Trophoblast cell (in vitro differentiated cells and primary cell): ENCODE data around the gene COL5A1.

Experiments
- DNase-seq, 2 donors: peaks; one replicate each; pipeline ENCODE4 v3.0.0-alpha.2; 2016
- H2AFZ ChIP-seq: 2 replicates; pipeline ENCODE4 v1.6.1; 2013; ENCODE audit warnings: low read length, moderate library complexity, mild to moderate bottlenecking; ENCODE audit not compliant: insufficient read depth, poor library complexity
- H2AK5ac ChIP-seq: 2 replicates; pipeline ENCODE4 v1.6.1; 2013; ENCODE audit warnings: mild to moderate bottlenecking, low read length
- H2BK120ac ChIP-seq: 2 replicates; pipeline ENCODE4 v1.6.1; 2013; ENCODE audit warnings: low read length, mild to moderate bottlenecking, moderate library complexity; ENCODE audit not compliant: insufficient read depth, poor library complexity
- H2BK12ac ChIP-seq: 2 replicates; pipeline ENCODE4 v1.6.1; 2013; ENCODE audit warnings: mild to moderate bottlenecking, low read length, moderate library complexity
- H2BK5ac ChIP-seq: 2 replicates; pipeline ENCODE4 v1.6.1; 2013; ENCODE audit warnings: low read length, low read depth, moderate library complexity, mild to moderate bottlenecking; ENCODE audit not compliant: poor library complexity
- H3K14ac ChIP-seq: 2 replicates; pipeline ENCODE4 v1.6.1; 2013; ENCODE audit warnings: mild to moderate bottlenecking, low read length
- H3K18ac ChIP-seq: 2 replicates; pipeline ENCODE4 v1.6.1; 2013; ENCODE audit warnings: mild to moderate bottlenecking, low read length
- H3K23ac ChIP-seq: 2 replicates; pipeline ENCODE4 v1.6.1; 2013; ENCODE audit warnings: low read length
- H3K27ac ChIP-seq: 2 replicates; pipeline ENCODE4 v1.5.1; 2013; ENCODE audit warnings: low read depth, mild to moderate bottlenecking, inconsistent platforms, low read length, moderate library complexity
- H3K27me3 ChIP-seq: 2 replicates; pipeline ENCODE4 v1.6.1; 2013; ENCODE audit warnings: inconsistent platforms, mild to moderate bottlenecking, low read length, moderate library complexity; ENCODE audit not compliant: insufficient read depth
- H3K36me3 ChIP-seq, 2 experiments: 1 replicate in 1 of 2; 2 replicates in 1 of 2; pipeline ENCODE4 v1.6.1; 2013; ENCODE audit warnings: low read length in 2 of 2, mild to moderate bottlenecking in 2 of 2, moderate library complexity in 1 of 2; ENCODE audit not compliant: insufficient read depth in 2 of 2, control insufficient read depth in 1 of 2
- H3K4ac ChIP-seq: 2 replicates; pipeline ENCODE4 v1.6.1; 2013; ENCODE audit warnings: low read depth, mild to moderate bottlenecking, low read length, moderate library complexity
- H3K4me1 ChIP-seq, 2 experiments: 1 replicate in 1 of 2; 2 replicates in 1 of 2; pipeline ENCODE4 v1.6.1; 2013; ENCODE audit warnings: low read length in 2 of 2, mild to moderate bottlenecking in 2 of 2, moderate library complexity in 1 of 2; ENCODE audit not compliant: insufficient read depth in 2 of 2, control insufficient read depth in 1 of 2
- H3K4me2 ChIP-seq: 2 replicates; pipeline ENCODE4 v1.6.1; 2013; ENCODE audit warnings: inconsistent platforms, mild to moderate bottlenecking, low read length, moderate library complexity
- H3K4me3 ChIP-seq: 2 replicates; pipeline ENCODE4 v1.5.1; 2013; ENCODE audit warnings: mild to moderate bottlenecking, low read depth, low read length, inconsistent platforms
- H3K79me1 ChIP-seq: one replicate; pipeline ENCODE4 v1.6.1; 2013; ENCODE audit warnings: low read length
- H3K79me2 ChIP-seq: 2 replicates; pipeline ENCODE4 v1.6.1; 2013; ENCODE audit warnings: low read length, mild to moderate bottlenecking; ENCODE audit not compliant: control insufficient read depth, insufficient read depth, poor library complexity
- H3K9ac ChIP-seq: 2 replicates; pipeline ENCODE4 v1.6.1; 2013; ENCODE audit warnings: mild to moderate bottlenecking, low read length
- H3K9me3 ChIP-seq: 2 replicates; pipeline ENCODE4 v1.6.1; 2013; ENCODE audit warnings: low read depth, mild to moderate bottlenecking, control low read depth, inconsistent platforms, low read length; ENCODE audit not compliant: insufficient read depth
- H4K12ac ChIP-seq: 2 replicates; pipeline ENCODE4 v1.6.1; 2013; ENCODE audit warnings: low read depth, mild to moderate bottlenecking, low read length, moderate library complexity
- H4K8ac ChIP-seq: 2 replicates; pipeline ENCODE4 v1.6.1; 2013; ENCODE audit warnings: low read depth, mild to moderate bottlenecking, low read length, moderate library complexity
- H4K91ac ChIP-seq: one replicate; pipeline ENCODE4 v1.6.1; 2013; ENCODE audit warnings: low read depth, mild to moderate bottlenecking, low read length, moderate library complexity
- WGBS: extraction: QIAGEN DNeasy Blood & Tissue Kit; methylation state at CpG from one replicate; pipeline ENCODE4 v1.1.7; 2013; ENCODE audit warnings: missing lambda C conversion rate; ENCODE audit not compliant: insufficient read length, insufficient coverage; ENCODE audit errors: extremely low coverage; 5-methylcytosine and 5-hydroxymethylcytosine counted together

The COL5A1 gene

GRCh38 chr9:134891053-134891452 is 249.4 kb downstream of the COL5A1 start:
- H3K4me3 ChIP-seq = no peak overlapping the region
- H3K14ac ChIP-seq = no peak overlapping the region
- DNase-seq = no peak
- H3K4me2 ChIP-seq = no peak overlapping the region
- no peak overlapping the region for H4K12ac ChIP-seq
- no peaks in the 10 kb centered on the region for H3K79me2 ChIP-seq
- H2AFZ ChIP-seq = no peak overlapping the region
- no peak overlapping the region for H4K91ac ChIP-seq
- H2BK120ac ChIP-seq = no peak overlapping the region
- H3K27me3 ChIP-seq = no peaks in the 10 kb centered on the region
- no peak overlapping the region for H3K23ac ChIP-seq
- no peak overlapping the region for H2BK12ac ChIP-seq
- H2AK5ac ChIP-seq = no peak overlapping the region
- no CpG with 5 or more reads among the region's 8 CpGs for WGBS
- no peak overlapping the region for H3K4ac ChIP-seq
- no peak overlapping the region for H2BK5ac ChIP-seq
- no peak overlapping the region for H3K27ac ChIP-seq
- peaks cover 11% of the 10 kb centered on the region for H3K9me3 ChIP-seq
- H3K4me1 ChIP-seq = no peaks in the 10 kb centered on the region
- H3K36me3 ChIP-seq = no peaks in the 10 kb centered on the region
- no peak overlapping the region for H4K8ac ChIP-seq
- no peaks in the 10 kb centered on the region for H3K79me1 ChIP-seq
- no peak overlapping the region for H3K9ac ChIP-seq
- no peak overlapping the region for H3K18ac ChIP-seq

- WGBS = no CpG with 5 or more reads among the region's 5 CpGs
These were observed 250.1 kb downstream of the COL5A1 start for GRCh38 chr9:134891713-134892112.

GRCh38 chr9:134892221-134892620 is 250.6 kb downstream of the COL5A1 start:
- no peak overlapping the region for H4K12ac ChIP-seq
- no peak overlapping the region for H2AFZ ChIP-seq
- no peak overlapping the region for H3K4me2 ChIP-seq
- no peak overlapping the region for H3K14ac ChIP-seq
- no peak overlapping the region for H2AK5ac ChIP-seq
- no peaks in the 10 kb centered on the region for H3K27me3 ChIP-seq
- H3K9ac ChIP-seq = no peak overlapping the region
- H2BK12ac ChIP-seq = no peak overlapping the region
- no peaks in the 10 kb centered on the region for H3K79me1 ChIP-seq
- H4K8ac ChIP-seq = no peak overlapping the region
- H3K23ac ChIP-seq = no peak overlapping the region
- H3K36me3 ChIP-seq = no peaks in the 10 kb centered on the region
- H3K4me1 ChIP-seq = no peaks in the 10 kb centered on the region
- no peak overlapping the region for H3K18ac ChIP-seq
- H2BK120ac ChIP-seq = no peak overlapping the region
- no peak overlapping the region for H3K4ac ChIP-seq
- peaks cover 11% of the 10 kb centered on the region for H3K9me3 ChIP-seq
- no peak overlapping the region for H4K91ac ChIP-seq
- WGBS = no CpG with 5 or more reads among the region's 6 CpGs
- H3K4me3 ChIP-seq = no peak overlapping the region
- no peak overlapping the region for H3K27ac ChIP-seq
- H3K79me2 ChIP-seq = no peaks in the 10 kb centered on the region
- no peak overlapping the region for H2BK5ac ChIP-seq
- no peak for DNase-seq

More at GRCh38 chr9:134891713-134892112, 250.1 kb downstream of the COL5A1 start:
- Histone ChIP-seq H3K27ac (no peak overlapping the region), H3K9me3 (peaks cover 11% of the 10 kb centered on the region), H2AFZ (no peak overlapping the region), H3K4me1 (no peaks in the 10 kb centered on the region), H3K14ac (no peak overlapping the region), H3K4ac (no peak overlapping the region), H3K23ac (no peak overlapping the region), H3K9ac (no peak overlapping the region), H4K8ac (no peak overlapping the region), H2BK5ac (no peak overlapping the region), H4K12ac (no peak overlapping the region), H3K18ac (no peak overlapping the region), H2AK5ac (no peak overlapping the region), H4K91ac (no peak overlapping the region), H3K79me2 (no peaks in the 10 kb centered on the region), H3K4me2 (no peak overlapping the region), H3K27me3 (no peaks in the 10 kb centered on the region), H2BK12ac (no peak overlapping the region), H3K4me3 (no peak overlapping the region), H3K36me3 (no peaks in the 10 kb centered on the region), H2BK120ac (no peak overlapping the region), H3K79me1 (no peaks in the 10 kb centered on the region)
- DNase-seq = no peak

GRCh38 chr9:134892820-134893420 is 251.3 kb downstream of the COL5A1 start:
- Histone ChIP-seq H3K27me3 (no peaks in the 10 kb centered on the region), H2BK12ac (no peak overlapping the region), H2AFZ (no peak overlapping the region), H3K79me1 (no peaks in the 10 kb centered on the region), H2BK120ac (no peak overlapping the region), H3K9ac (no peak overlapping the region), H3K18ac (no peak overlapping the region), H2BK5ac (no peak overlapping the region), H4K8ac (no peak overlapping the region), H3K36me3 (no peaks in the 10 kb centered on the region), H3K23ac (no peak overlapping the region), H3K79me2 (no peaks in the 10 kb centered on the region), H3K4me1 (no peaks in the 10 kb centered on the region), H3K14ac (no peak overlapping the region), H3K4me3 (no peak overlapping the region), H3K9me3 (peaks cover 10% of the 10 kb centered on the region), H4K12ac (no peak overlapping the region), H4K91ac (no peak overlapping the region), H3K4me2 (no peak overlapping the region), H3K4ac (no peak overlapping the region), H2AK5ac (no peak overlapping the region), H3K27ac (no peak overlapping the region)
- WGBS = no CpG with 5 or more reads among the region's 7 CpGs
- DNase-seq = no peak
